ENCODE results near the gene BCAS1.

The BCAS1 gene

DNA sequence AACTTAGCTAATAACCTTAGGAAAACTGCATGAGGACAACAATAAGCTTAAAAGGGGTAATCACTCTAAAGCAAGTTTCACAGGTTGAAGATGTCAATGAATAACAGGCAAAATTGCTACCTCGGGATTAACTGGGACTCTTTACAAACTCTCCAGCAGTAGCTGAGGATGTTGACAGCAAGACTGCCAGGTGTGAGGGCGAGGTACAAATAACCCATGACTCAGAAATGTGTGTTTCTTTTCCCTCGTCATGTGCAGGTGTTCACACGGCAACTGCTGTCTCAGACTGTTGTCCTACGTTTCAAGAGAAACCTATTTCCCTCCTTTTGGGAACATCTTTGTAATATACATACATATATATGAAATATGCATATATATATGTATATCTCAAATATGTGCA is 15.9 kb downstream of the BCAS1 start:
- in situ Hi-C loops (cut with MboI; ENCODE audit: low sequenced_read_pairs, unreplicated experiment) = loop anchor here (25.0 kb wide), 2 partner anchors 492 to 642 kb away; no protein-coding TSS in a partner anchor
- TF ChIP-seq, protein P1, sequence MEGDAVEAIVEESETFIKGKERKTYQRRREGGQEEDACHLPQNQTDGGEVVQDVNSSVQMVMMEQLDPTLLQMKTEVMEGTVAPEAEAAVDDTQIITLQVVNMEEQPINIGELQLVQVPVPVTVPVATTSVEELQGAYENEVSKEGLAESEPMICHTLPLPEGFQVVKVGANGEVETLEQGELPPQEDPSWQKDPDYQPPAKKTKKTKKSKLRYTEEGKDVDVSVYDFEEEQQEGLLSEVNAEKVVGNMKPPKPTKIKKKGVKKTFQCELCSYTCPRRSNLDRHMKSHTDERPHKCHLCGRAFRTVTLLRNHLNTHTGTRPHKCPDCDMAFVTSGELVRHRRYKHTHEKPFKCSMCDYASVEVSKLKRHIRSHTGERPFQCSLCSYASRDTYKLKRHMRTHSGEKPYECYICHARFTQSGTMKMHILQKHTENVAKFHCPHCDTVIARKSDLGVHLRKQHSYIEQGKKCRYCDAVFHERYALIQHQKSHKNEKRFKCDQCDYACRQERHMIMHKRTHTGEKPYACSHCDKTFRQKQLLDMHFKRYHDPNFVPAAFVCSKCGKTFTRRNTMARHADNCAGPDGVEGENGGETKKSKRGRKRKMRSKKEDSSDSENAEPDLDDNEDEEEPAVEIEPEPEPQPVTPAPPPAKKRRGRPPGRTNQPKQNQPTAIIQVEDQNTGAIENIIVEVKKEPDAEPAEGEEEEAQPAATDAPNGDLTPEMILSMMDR (IDR thresholded peaks at IDR 0.05; ENCODE audit: borderline replicate concordance, control extremely low read depth, extremely low read depth, insufficient read depth, missing control alignments) = no peak
- DNase-seq (ENCODE audit: low spot score) = no peak

DNA sequence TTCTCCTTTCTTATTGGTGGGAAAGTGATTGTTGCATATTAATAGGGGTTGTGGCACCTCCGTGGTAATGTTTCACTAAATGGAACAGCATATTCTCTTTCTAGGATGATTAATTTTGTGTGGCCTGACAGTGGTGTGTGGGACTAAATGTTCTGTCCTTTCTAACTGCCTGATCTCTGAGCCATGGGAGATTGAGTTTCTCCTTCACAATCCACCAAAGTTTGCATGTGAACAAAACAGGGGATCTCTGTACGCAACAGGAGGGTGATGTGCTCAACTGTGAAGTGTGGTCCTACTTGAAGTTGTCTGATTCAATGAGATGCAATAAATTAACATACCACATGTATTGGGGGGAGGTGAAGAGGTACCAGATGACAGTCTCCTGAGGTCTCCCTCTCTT is 19.3 kb downstream of the BCAS1 start:
- no peak for DNase-seq (ENCODE audit: low spot score)
- in situ Hi-C loops (cut with MboI; ENCODE audit: low sequenced_read_pairs, unreplicated experiment) = loop anchor here (25.0 kb wide), 2 partner anchors 489 to 639 kb away; no protein-coding TSS in a partner anchor
- TF ChIP-seq, protein P1 (IDR thresholded peaks at IDR 0.05; ENCODE audit: borderline replicate concordance, control extremely low read depth, extremely low read depth, insufficient read depth, missing control alignments) = no peak

DNA sequence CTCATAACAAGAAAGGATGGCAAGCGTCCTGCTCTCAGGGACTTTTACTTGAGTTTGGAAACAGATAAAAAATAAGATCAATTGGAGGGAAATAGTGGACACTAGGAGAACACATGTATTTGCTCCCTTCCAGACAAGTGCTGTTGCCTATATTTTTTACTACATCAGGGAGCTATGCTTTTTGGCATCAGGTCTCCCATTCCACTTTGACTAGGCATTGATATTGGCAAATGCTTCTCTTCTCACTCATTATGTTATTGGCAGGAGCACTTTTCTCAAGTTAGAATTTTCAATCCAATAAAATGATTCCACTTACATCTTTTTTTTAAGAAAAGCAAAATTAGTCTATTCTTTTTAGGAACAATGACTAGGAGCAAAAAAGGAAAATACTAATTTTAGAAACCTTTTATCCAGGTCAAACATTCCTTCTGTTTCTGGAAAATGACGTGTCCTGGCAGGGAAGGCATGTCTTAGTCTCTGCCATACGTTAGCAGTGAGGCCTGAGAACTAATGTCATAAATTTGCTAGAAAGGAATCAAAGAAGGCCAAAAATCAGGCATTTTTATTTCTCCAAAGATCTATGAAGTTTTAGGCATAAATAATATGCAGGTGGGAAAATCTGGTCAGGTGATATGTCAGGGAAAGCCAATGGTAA is 21.4 kb downstream of the BCAS1 start:
- TF ChIP-seq, protein P1 (IDR thresholded peaks at IDR 0.05; ENCODE audit: borderline replicate concordance, control extremely low read depth, extremely low read depth, insufficient read depth, missing control alignments) = no peak
- in situ Hi-C loops (cut with MboI; ENCODE audit: low sequenced_read_pairs, unreplicated experiment) = no loop called here
- no peak for DNase-seq (ENCODE audit: low spot score)

DNA sequence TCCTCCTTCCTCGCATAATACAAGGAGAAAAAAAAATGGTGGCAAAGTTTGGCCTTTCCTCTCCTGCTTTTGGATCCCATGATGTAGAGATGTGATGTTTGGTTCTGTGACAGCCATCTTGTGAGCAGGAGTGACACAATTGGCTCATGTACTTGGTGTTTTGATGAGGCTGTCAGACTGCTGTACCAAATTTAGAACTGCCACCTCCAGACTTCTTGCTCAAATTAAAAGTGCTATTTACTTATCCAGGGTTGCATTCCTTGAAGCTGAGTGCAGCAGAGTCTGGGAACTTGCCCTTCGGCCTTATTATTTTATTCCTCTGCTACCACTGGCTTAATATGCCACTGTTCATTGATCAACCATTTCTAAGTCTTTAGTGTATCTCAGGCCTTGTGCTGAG is 21.9 kb downstream of the BCAS1 start:
- TF ChIP-seq, protein P1 (IDR thresholded peaks at IDR 0.05; ENCODE audit: borderline replicate concordance, control extremely low read depth, extremely low read depth, insufficient read depth, missing control alignments) = no peak
- DNase-seq (ENCODE audit: low spot score) = no peak
- in situ Hi-C loops (cut with MboI; ENCODE audit: low sequenced_read_pairs, unreplicated experiment) = no loop called here

DNA sequence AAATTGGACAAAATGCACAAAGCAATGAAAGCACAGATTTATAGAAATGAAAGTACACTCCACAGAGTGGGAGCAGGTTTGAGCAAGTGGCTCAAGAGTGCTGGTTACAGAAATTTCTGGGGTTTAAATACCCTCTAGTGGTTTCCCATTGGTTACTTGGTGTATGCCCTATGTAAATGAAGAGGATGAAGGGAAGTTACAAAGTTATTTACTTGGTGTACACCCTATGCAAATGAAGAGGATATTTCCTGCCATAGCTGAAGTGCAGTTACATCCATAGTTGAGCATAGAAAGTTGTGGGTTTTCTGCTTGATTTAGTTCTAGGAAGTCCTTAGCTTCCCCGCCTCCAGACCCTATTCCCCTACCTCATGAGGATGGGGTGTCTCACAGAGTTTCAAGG is 22.7 kb downstream of the BCAS1 start:
- TF ChIP-seq, protein P1 (IDR thresholded peaks at IDR 0.05; ENCODE audit: borderline replicate concordance, control extremely low read depth, extremely low read depth, insufficient read depth, missing control alignments) = no peak
- no peak for DNase-seq (ENCODE audit: low spot score)
- in situ Hi-C loops (cut with MboI; ENCODE audit: low sequenced_read_pairs, unreplicated experiment) = no loop called here

DNA sequence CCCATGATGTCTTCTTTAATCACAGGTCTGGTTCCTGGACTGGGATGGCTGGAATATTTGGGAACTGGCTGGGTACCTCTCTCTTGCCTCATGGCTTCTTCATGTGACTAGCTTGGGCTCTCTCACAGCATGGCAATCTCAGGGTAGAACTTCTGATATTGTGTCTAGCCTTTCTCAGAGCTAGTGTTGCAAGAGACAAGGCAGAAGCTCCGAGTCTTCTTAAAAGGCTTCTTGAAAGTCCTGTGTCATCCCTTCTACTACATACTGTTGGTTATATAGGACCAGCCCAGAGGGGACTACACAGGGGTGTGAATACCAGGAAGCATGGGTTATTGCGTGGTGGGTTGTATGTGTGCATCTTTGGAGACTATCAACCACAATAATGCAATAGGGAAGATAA is 23.3 kb downstream of the BCAS1 start:
- TF ChIP-seq, protein P1 (IDR thresholded peaks at IDR 0.05; ENCODE audit: borderline replicate concordance, control extremely low read depth, extremely low read depth, insufficient read depth, missing control alignments) = no peak
- no peak for DNase-seq (ENCODE audit: low spot score)
- in situ Hi-C loops (cut with MboI; ENCODE audit: low sequenced_read_pairs, unreplicated experiment) = no loop called here
